Loucy (cell line): ENCODE measurements around the gene NECTIN2.

Experiments used
- CTCF ChIP-seq: fragments of 200-600 bp; sonication (generic); conservative IDR thresholded peaks from 2 replicates; pipeline ENCODE4 v1.5.1; 2014; ENCODE audit warnings: mild to moderate bottlenecking, antibody characterized with exemption, low read length
- EZH2phosphoT487 ChIP-seq: fragments of 200-600 bp; IDR thresholded peaks from 2 replicates; pipeline ENCODE4 v1.6.1; 2018; ENCODE audit warnings: antibody characterized with exemption, mild to moderate bottlenecking, moderate library complexity, borderline replicate concordance

- no peak for TF ChIP-seq CTCF
- TF ChIP-seq EZH2phosphoT487: no peak
Measured at GRCh38 chr19:44866664-44867063, 20.6 kb downstream of the NECTIN2 start.
